Retinal pigment epithelial cell (primary cell): Measurements from ENCODE around the gene ZC3HAV1.

ENCODE experiments used
- DNase-seq: peaks from one replicate; pipeline ENCODE4 v3.0.0-alpha.2; 2010; ENCODE audit warnings: low read depth
- H3K4me3 ChIP-seq: 2 replicates; pipeline ENCODE4 v1.5.1; 2011; ENCODE audit warnings: mild to moderate bottlenecking, low read length, control low read depth, moderate library complexity
- TF ChIP-seq, protein P1 (sequence below): conservative IDR thresholded peaks from 2 replicates; pipeline ENCODE4 v1.5.1; 2011; ENCODE audit warnings: low read depth, low read length, control low read depth, inconsistent platforms

The ZC3HAV1 gene

DNA sequence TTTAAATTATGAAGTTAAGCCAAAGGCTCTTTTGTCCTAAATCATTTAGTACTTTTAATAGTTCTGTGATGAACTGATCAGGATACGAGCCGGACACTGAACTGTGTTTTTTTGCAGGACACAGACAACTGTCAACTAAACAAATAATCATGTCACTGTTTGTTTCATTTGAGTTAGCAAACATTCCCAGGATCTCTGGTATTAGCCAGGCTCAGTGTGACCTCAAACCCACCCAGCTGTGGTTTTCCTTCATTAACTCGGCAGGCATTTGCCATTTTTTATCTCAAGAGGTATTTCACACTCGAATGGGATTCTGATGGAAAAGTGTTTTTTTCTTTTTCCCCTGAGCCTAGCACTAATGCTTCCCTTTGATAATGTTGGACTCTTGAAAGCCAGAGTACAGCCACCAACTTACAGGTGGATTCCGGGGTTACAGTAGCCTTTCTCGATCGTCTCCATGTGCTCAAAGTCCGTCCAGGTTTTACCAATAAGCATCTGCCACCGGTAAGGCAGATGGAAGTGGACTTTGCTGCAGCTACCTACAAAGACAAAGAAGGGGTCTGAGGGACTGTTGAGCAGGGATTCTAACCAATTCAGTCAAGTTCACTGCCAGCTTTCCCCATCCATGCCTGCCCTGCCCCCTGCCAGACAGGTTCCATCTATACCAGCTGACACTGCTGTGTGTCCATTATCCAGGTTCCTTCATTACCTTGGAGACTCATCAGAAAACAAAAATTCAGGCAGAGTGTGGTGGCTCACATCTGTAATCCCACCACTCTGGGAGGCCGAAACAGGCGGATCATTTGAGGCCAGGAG is 33.4 kb downstream of the ZC3HAV1 start:
- TF ChIP-seq, protein P1, sequence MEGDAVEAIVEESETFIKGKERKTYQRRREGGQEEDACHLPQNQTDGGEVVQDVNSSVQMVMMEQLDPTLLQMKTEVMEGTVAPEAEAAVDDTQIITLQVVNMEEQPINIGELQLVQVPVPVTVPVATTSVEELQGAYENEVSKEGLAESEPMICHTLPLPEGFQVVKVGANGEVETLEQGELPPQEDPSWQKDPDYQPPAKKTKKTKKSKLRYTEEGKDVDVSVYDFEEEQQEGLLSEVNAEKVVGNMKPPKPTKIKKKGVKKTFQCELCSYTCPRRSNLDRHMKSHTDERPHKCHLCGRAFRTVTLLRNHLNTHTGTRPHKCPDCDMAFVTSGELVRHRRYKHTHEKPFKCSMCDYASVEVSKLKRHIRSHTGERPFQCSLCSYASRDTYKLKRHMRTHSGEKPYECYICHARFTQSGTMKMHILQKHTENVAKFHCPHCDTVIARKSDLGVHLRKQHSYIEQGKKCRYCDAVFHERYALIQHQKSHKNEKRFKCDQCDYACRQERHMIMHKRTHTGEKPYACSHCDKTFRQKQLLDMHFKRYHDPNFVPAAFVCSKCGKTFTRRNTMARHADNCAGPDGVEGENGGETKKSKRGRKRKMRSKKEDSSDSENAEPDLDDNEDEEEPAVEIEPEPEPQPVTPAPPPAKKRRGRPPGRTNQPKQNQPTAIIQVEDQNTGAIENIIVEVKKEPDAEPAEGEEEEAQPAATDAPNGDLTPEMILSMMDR = no peak
- DNase-seq = no peak
- no peak overlapping the region for H3K4me3 ChIP-seq

DNA sequence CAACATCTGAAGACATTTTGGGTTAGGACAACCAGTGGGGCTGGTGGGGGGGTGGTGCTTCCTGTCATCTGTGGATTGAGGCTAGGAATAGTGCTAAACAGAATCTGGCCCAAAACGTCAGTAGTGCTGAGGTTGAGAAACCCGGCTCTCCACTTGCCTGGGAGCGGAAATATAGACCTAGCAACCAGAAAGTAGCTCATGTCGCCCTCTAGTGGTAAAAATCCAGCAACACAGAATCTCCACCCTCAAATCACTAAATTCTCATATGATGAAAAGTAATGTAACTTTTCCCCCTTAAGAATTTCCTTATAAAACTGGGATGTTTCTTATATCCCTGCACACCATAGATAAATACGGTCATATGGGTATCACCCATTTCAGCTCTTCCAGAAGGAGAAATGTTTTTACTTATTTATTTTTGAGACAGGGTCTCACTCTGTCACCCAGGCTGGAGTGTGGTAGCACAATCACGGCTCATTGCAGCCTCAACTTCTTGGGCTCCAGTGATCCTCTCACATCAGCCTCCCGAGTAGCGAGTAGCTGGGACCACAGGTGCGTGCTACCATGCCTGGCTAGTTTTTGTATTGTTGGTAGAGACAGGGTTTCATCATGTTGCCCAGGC is 34.4 kb downstream of the ZC3HAV1 start:
- DNase-seq = peak; percentile 32
- no peak overlapping the region for H3K4me3 ChIP-seq
- TF ChIP-seq, protein P1 = peak; percentile 83

DNA sequence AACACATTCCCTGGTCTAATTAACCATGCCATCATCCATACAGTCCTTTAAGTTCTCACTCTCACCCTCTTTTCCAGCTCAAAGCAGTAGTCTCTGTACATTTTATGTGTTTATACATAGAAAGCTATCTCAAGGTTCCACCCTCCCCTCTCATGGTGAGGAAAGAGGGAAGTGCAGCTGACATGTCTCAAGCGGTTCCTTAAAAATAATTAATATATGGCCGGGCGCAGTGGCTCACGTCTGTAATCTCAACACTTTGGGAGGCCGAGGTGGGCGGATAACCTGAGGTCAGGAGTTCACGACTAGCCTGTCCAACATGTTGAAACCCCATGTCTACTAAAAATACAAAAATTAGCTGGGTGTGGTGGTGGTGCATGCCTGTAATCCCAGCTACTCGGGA is 36.7 kb downstream of the ZC3HAV1 start:
- H3K4me3 ChIP-seq = no peak overlapping the region
- TF ChIP-seq, protein P1 = no peak
- no peak for DNase-seq

DNA sequence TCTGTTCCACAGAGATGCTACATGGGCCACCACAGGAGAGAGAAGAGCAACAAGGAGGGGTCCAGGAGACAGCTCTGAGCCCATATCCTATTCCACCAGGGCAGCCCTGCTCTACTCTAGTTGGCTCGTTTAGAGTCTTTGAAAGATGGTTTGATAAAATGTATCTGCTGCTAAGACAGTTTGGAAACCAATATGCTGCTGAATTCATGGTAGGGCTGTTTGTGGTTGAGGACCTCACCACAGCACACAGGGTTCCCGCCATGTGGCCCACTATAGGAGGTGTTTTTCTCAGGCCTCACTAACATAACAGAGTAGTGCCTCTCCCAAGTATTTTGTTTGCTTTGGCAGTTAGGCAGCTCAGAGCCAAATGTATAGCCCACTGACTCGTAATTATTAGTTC is 37.8 kb downstream of the ZC3HAV1 start:
- DNase-seq = no peak
- TF ChIP-seq, protein P1 = no peak
- H3K4me3 ChIP-seq = no peak overlapping the region

DNA sequence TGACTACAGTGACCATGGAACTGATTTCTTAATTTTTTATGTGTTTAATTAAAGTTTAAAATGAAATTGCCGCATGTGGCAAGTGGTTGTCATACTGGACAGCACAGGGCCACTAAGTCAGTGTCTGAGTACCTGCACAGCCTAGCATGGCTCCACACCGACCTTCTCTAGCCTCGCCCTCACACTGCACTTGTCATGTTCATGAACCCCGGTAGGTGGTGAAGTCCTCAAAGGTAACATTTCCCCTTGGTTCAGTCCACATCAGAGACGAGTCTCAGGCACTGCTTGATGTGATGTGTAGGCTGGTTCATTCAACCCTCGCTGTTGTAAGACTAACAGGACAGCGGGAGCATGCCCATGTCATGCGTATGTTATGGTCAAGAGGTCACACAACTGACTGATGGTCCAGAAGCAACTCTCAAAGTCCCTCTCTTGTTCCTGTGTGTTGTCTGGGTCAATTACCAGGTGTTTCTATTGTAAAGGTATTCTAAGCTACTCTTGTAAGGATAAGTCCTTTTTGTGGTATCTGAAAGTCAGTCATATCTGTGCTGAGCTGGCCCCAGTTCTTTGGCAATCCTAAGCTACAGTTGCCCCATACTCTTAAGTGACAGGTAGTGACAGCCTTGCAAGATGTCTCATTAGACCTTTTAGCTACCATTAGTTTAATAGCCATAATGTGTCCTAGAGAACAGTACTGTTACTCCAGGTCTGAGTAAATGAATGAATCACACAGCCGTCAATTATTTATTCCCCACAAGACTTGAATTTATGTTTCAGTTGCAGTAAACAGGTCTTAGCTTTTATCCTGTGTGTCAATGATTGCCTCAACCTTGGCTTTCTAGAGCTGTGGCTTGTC is 40.7 kb downstream of the ZC3HAV1 start:
- H3K4me3 ChIP-seq = no peak overlapping the region
- no peak for DNase-seq
- TF ChIP-seq, protein P1 = no peak

DNA sequence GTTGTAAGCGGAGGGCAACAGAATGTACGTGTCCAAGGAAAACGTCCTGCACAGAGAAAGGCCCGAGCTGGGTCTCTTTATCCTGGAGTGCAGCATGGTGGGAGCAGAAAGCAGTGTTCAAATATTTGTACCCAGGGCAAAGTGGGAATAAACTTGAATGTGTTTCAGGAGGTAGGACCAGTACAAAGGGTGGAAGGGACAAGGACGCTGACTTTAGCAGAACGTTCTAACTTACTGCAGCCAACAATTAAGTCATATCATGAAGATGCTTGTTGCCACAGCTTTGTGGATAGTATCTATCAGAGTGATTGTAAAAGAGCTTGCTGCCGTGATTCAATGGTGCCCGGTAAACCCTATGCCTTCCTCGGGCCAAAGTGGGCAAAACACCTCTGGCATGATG is 43.2 kb downstream of the ZC3HAV1 start:
- no peak overlapping the region for H3K4me3 ChIP-seq
- TF ChIP-seq, protein P1 = no peak
- no peak for DNase-seq
